HG03575 (cell line): ENCODE measurements around the gene CER1.
A peak's percentile ranks its signal among the peaks of the same experiment; 100 is the strongest.

Experiments
- ATAC-seq: cut with Tn5 transposase; IDR thresholded peaks from one replicate; pipeline ENCODE4 v1.9.1; 2021; ENCODE audit not compliant: unreplicated experiment, insufficient number of reproducible peaks, low FRiP score; ENCODE audit errors: extremely low read depth

CER1 gene

GRCh38 chr9:14722391-14723035 lies at the start of gene CER1:
Gene CER1 (minus strand): TSS chr9:14722733. CDS start chr9:14722672, 61 bp downstream.
- no peak for ATAC-seq

DNA sequence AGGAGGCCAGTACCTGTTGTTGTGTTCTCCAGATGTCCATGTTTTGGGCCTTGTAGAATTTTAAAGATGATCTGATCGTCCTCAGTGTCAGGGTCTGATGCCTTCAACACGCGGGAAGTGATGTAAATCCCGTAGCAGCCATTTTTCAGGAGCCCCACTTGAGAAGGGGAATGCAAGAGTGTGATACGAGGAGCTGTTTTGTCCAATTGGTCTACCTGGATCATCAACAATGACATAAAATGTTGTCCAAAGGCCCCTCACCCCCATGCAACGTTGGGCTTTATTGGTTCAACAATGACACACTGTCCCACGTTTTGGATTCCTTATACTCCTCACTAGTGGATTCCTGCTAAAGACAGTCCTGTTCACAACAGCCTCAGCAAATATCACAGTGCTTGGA lies 48.1 kb upstream of the CER1 start:
- no peak for ATAC-seq

GRCh38 chr9:14769230-14769571 lies 46.7 kb upstream of the CER1 start:
- ATAC-seq: no peak

DNA sequence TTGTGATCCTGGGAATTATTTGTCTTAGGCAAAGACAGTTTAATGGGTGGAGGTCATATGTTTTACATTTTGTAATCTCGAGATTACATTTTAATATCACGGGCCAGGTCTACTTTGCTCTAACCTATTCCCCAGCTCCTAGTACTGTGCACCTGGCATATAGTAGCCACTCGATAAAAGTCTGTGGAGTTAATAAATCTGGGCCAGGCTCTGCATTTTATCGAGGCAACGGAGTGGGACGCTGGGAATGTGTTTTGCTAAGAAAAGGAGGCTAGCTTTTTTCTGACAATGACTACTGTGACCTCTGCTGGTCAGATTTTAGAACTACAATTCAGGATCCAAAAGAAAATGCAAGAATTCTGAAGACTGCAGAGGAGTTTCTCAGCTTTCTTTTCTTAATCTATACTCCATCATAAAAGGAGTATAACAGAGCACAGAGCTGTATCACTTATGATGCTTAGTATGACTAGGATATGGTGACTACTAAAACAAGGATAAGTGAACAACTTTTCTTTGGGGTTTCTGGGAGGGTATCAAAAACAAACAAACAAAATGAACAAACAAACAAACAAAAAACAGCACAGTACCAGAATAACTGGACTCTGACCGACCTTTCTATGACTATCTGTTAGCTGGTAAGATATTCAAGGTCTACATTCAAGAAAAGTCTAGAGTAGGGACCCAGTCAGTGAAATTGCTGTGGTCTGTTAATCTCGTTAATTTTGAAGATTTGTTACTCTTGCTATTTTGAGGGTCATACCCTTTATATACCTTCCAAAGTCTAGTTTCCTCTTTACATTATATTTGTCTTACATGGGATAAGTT lies 46.1 kb upstream of the CER1 start:
- no peak for ATAC-seq

DNA sequence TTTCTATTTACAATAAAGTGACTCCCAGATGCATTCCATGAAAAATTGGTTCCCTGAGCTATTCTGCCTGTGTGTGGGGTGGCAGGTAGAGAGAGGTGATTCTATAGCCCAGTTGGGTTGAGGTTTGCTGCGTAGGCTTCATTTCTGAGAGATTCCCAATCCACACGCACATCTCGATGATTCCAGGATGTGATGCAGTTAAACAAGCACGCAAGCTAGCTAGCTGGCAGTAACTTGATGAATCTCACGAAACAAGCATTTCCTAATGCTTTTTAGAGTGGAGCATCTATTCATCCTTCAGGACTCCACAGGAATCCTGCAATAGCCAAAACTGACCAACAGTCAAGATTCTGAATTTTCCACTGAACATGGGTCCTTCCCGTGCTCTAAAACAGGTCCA lies 43.8 kb upstream of the CER1 start:
- ATAC-seq: no peak

- ATAC-seq: no peak
Observed at GRCh38 chr9:14761584-14761983, 39.1 kb upstream of the CER1 start.

DNA sequence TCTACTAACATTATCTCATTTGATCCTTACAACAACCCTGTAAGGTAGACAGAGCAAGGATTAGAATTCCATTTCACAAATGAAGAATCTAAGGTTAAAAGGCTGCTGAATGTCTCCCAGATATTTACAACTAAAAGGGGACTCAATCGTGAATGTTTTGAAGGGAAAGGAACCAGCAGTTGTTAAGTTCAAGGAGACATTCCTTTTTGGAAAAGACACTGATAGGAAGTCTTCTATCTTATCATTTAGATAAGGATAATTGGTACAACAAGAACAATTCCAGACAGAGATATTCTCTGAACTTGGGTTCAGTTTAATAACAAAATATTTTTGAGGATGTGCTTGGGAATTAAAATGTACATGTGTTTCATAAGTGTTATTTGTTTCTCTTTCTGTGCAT lies 37.5 kb upstream of the CER1 start:
- no peak for ATAC-seq

- ATAC-seq: no peak
Observed at GRCh38 chr9:14756291-14756690, 33.8 kb upstream of the CER1 start.

GRCh38 chr9:14752871-14753270 lies 30.3 kb upstream of the CER1 start:
- ATAC-seq: no peak

- ATAC-seq: no peak
Observed at GRCh38 chr9:14752271-14752670, 29.7 kb upstream of the CER1 start.

DNA sequence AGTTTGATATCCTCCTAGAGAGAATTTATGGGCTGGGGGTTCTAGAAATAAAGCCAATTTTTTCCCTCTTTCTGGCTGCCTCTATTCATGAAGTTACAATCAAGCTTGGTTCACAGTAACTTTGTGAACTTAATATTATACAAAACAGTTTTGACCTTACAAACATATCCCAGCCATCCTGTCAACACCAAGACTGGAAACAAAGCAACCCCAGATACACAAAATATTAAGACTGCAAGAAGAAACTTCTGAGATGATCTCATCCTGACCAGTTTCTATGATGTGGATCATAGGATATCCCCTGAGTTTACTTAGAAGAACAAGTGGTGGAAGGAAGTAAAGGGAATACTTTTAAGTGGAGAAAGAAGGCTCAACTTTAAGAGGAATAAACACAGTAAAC lies 28.3 kb upstream of the CER1 start:
- ATAC-seq: no peak

DNA sequence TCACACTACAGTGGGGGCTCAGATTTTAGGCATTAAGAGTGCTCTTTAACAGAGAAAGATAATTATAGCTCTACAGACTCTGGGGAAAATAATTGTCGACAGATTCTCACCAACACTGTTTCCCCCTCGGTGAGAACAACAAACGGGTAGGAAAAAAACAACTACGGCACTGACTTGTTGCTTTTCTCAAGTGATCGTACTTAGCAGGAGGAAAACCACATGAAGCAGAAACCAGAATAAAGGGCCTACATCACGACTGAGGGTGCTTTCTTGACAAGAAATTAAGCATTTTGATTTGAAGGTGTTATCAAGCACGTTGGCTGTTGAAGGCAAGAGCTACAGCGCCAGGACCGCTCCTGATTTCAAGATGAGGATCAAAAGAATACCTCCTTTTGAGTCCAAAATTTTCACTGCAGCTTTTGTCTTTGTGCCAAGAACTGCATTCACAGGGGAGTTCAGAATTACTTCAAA lies 27.2 kb upstream of the CER1 start:
- ATAC-seq: no peak

GRCh38 chr9:14748373-14748772 lies 25.8 kb upstream of the CER1 start:
- no peak for ATAC-seq

DNA sequence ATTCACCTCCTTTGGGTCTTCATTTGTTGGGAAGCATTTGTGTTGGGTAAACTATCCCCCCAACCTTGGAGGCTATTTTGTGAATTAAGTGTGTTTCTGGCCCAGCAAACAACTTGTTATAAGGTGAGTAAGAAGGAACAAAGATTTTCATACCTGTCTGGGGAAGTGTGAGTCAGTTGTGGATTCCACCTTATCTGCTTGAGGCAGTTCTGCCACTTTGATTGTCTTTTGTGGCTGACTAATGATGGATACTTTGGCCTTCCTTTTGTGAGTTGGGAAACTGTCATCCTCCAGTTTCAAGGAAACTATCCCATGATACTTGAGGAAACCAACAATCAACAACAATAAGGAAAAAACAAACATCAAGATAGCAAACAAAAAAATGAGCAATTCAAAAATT lies 24.6 kb upstream of the CER1 start:
- no peak for ATAC-seq

DNA sequence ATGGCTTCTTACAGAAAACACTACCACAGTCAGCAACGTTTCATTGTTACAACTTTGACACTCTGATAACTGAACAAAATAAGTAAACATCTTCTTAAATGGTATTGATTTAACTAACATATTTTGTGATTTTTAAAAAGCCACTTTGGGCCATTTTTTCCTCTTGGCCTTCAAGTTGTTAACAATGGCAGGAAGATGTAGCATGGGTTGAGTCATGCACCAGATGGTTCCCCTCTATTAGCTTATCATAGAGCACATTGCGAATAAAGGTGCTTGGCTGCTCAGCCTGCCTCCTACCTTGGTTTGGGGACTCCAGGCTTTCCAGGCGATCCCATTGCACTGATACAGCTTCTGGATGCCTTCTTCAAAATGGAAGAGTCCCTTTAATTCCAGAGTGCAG lies 24.1 kb upstream of the CER1 start:
- ATAC-seq: no peak

GRCh38 chr9:14744768-14745167 lies 22.2 kb upstream of the CER1 start:
- no peak for ATAC-seq

DNA sequence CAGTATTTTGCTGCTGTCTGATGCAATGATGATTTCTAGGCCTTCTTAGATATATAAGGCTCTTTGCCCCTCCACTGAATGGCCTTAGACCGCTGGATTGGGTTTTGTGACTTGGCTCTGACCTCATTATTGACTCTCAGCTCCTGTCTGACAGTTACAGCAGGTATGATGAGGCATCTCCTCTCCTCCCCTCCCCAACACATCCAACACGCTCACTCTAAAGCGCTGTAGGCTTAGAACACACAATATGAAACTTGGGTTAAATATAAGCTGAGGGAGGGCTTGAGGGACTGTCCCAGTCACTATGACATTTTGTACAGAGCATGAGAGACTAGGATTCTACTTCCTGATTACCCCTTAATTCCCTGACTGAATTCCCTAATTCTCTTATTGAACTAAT lies 18.8 kb upstream of the CER1 start:
- peak; percentile 48 for ATAC-seq

DNA sequence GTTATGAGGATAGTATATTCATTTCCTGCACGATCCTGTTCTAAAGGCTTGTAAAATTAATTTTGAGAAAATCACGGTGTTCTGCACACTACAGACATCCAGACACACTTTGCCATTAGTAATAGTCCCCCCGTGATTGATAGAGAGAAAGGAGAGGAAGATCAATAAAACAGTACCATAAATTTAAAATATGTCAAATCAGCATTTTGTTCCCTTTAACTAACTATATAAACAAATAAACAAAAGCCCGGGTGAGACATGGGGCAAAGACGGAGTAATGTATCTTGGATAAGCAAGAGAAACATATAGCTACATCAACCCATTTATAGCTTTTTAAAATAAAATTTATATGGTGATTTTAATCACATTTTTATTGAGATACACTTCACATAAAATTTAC lies 10.6 kb upstream of the CER1 start:
- no peak for ATAC-seq

- no peak for ATAC-seq
Observed at GRCh38 chr9:14731294-14731981, 8.9 kb upstream of the CER1 start.

DNA sequence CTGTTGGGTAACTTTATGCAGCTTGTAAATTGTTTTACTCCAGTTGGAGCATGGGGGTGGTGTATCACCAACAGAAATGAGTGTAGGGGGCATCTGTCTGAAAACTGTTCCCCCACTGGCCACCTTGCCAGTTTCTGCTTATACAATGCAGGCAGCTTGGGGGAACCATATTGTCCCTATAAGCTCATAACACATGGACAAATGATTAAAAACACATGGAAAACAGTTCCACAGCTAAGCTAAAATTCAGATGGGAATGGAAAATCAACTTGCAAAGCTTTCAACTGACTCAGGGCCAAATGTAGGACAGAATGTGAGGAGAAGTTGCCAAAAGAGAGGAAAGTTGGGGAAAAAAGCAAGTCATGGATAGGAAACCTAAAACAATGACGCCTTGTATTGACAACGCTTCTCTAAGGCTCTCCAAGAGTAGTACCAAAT lies 7.9 kb upstream of the CER1 start:
- ATAC-seq: no peak
